ENCODE measurements around the gene FEN1.

Gene FEN1

GRCh38 chr11:61757213-61757862 is 35.4 kb upstream of the FEN1 start:
- no peak for DNase-seq

GRCh38 chr11:61760946-61761345 is 31.8 kb upstream of the FEN1 start:
- no peak for DNase-seq

- DNase-seq = no peak
These were observed 31.1 kb upstream of the FEN1 start for GRCh38 chr11:61761440-61762222.

GRCh38 chr11:61762223-61762615 is 30.5 kb upstream of the FEN1 start:
- DNase-seq = no peak

- no peak for DNase-seq
These were observed 29.9 kb upstream of the FEN1 start for GRCh38 chr11:61762798-61763197.

GRCh38 chr11:61763930-61764605 is 28.6 kb upstream of the FEN1 start:
- no peak for DNase-seq

GRCh38 chr11:61764606-61765260 is 28.0 kb upstream of the FEN1 start:
- DNase-seq = no peak

GRCh38 chr11:61765550-61766253 is 27.0 kb upstream of the FEN1 start:
- no peak for DNase-seq

- no peak for DNase-seq
These were observed 26.3 kb upstream of the FEN1 start for GRCh38 chr11:61766353-61766841.

GRCh38 chr11:61768376-61769076 is 24.2 kb upstream of the FEN1 start:
- DNase-seq = no peak

- no peak for DNase-seq
These were observed 23.4 kb upstream of the FEN1 start for GRCh38 chr11:61769169-61769920.

GRCh38 chr11:61769946-61770683 is 22.6 kb upstream of the FEN1 start:
- no peak for DNase-seq

- no peak for DNase-seq
These were observed 21.4 kb upstream of the FEN1 start for GRCh38 chr11:61771195-61771894.

GRCh38 chr11:61771985-61772455 is 20.7 kb upstream of the FEN1 start:
- DNase-seq = no peak

- no peak for DNase-seq
These were observed 19.4 kb upstream of the FEN1 start for GRCh38 chr11:61773356-61773755.

- DNase-seq = no peak
These were observed 18.9 kb upstream of the FEN1 start for GRCh38 chr11:61773809-61774208.

- DNase-seq = no peak
These were observed 18.3 kb upstream of the FEN1 start for GRCh38 chr11:61774411-61774810.

GRCh38 chr11:61775106-61775505 is 17.6 kb upstream of the FEN1 start:
- no peak for DNase-seq
